ENCODE data around the gene CACNA1A. TPM values are rescaled to one million over a fixed set of nuclear protein-coding genes. Genes with fewer than 3 reads are reported as not detected.
A peak's percentile ranks its signal among the peaks of the same experiment; 100 is the strongest.

Gene CACNA1A
- total RNA-seq, 2 experiments from 2014 or later, result 0.29 to 0.36 TPM

DNA sequence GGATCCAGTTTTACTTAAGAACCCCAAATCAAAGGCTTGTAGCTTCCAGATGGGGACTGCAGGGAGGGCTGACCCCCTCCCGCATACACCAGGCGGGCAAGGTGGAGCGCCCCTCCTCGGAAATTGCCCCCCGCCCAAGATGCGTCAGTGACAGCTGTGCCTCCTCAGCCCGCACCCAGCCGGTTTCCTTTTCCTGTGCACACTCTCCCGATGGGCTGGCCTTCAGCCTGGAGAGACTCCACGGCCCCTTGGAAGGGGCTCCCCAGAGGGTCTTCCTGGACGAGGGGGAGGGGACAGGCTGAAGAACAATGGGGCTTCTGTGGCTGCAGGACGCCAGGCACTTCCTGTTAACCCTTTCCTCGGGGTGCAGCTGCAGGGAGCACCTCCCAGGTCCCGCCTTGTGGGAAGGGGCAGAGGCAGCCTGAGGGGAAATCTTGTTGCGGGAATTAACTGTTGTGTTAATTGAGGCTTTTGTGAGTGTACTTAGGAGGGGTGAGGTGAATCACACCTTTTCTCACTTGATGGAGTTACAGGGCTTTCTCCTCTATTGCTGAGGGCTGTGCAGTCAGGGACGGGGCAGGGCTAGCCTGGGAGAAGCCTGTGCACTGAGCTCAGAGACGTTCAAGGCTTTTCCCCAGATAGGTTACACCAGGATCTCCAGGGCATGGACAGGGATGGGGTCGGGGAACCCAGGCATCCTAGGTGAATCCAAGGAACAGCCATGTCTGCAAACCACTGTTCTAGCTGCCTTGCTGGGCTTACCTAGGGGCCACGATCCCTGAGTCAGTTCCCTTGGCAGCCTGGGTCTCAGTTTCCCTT lies 341.7 kb downstream of the CACNA1A start:
- intact Hi-C loops (cut with micrococcal nuclease), result no loop called here
- ATAC-seq, result no peak

DNA sequence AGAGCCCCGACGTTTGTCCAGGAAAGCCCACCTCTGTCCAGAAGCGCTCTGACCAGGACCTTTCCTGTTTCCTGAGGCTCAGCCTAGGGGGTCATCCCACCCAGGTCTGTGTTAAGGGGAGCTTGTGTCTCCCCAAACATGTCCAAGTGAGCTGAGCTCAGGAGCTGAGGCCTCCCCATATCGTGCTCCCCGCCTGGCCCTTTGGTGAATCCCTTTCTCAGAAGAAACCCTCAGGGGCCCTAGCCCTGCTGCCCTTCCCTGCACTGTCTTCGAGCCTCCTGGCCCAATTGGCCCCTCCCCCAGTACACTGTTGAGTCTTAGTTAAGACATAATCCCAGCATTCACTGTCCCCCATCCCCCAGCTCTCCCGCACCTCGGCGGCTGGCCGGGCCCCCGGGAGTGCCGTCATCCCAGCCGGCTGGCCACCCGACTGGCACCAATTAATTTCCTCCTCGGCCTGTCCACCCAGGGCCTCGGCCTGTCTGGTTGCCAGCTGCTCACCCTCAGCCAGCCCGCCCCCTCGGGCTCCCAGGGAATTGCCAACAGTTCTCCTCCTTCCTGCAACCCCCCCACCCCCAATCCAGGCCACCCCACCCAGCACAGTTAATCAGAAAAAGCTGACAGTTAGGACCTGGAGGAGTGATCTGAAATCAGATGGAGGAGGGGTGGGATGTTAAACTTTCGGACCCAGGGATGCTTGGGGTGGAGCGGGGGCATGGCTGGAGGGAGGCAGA lies 342.5 kb downstream of the CACNA1A start:
- Mint-ChIP-seq H3K36me3 (ENCODE audit: low read depth) (peaks cover 2% of the 10 kb centered on the region), H3K27ac (peak overlapping the region; percentile 92), H3K27me3 (no peaks in the 10 kb centered on the region), H3K4me3 (peak overlapping the region; percentile 84), H3K4me1 (ENCODE audit: low read depth) (peaks cover 54% of the 10 kb centered on the region), H3K9me3 (no peaks in the 10 kb centered on the region)
- ChIA-PET CTCF (interaction anchor here (0.6 to 1.8 kb wide), 8 partner anchors 7 to 187 kb away, joined by 3 to 9 read pairs (median 4); no protein-coding TSS in a partner anchor), POLR2A (interaction anchor here (0.8 to 11.9 kb wide), 6 partner anchors 10 to 80 kb away, joined by 3 to 226 read pairs (median 4); partner anchors contain the start of genes IER2 and STX10)
- ATAC-seq (peak; percentile 27), DNase-seq (peak; percentile 78)
- TF ChIP-seq, protein P1, sequence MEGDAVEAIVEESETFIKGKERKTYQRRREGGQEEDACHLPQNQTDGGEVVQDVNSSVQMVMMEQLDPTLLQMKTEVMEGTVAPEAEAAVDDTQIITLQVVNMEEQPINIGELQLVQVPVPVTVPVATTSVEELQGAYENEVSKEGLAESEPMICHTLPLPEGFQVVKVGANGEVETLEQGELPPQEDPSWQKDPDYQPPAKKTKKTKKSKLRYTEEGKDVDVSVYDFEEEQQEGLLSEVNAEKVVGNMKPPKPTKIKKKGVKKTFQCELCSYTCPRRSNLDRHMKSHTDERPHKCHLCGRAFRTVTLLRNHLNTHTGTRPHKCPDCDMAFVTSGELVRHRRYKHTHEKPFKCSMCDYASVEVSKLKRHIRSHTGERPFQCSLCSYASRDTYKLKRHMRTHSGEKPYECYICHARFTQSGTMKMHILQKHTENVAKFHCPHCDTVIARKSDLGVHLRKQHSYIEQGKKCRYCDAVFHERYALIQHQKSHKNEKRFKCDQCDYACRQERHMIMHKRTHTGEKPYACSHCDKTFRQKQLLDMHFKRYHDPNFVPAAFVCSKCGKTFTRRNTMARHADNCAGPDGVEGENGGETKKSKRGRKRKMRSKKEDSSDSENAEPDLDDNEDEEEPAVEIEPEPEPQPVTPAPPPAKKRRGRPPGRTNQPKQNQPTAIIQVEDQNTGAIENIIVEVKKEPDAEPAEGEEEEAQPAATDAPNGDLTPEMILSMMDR (IDR thresholded peaks at IDR 0.05), result no peak
- intact Hi-C loops (cut with micrococcal nuclease), result no loop called here

More for the DNA sequence above, 341.7 kb downstream of the CACNA1A start:
- no peaks in the 10 kb centered on the region for H3K9me3 Mint-ChIP-seq
- TF ChIP-seq, protein P1 (IDR thresholded peaks at IDR 0.05), result no peak
- peaks cover 2% of the 10 kb centered on the region for H3K36me3 Mint-ChIP-seq (ENCODE audit: low read depth)
- H3K4me1 Mint-ChIP-seq (ENCODE audit: low read depth), result peaks cover 62% of the 10 kb centered on the region
- DNase-seq, result peak; percentile 50
- POLR2A ChIA-PET, result interaction anchor here (0.8 to 11.9 kb wide), 5 partner anchors 9 to 80 kb away, joined by 3 to 226 read pairs (median 4); partner anchors contain the start of genes IER2 and STX10
- H3K4me3 Mint-ChIP-seq, result peak overlapping the region; percentile 84
- peak overlapping the region; percentile 92 for H3K27ac Mint-ChIP-seq
- CTCF ChIA-PET, result interaction anchor here (0.6 to 1.8 kb wide), 7 partner anchors 8 to 187 kb away, joined by 3 to 9 read pairs (median 4); no protein-coding TSS in a partner anchor
- H3K27me3 Mint-ChIP-seq, result no peaks in the 10 kb centered on the region

DNA sequence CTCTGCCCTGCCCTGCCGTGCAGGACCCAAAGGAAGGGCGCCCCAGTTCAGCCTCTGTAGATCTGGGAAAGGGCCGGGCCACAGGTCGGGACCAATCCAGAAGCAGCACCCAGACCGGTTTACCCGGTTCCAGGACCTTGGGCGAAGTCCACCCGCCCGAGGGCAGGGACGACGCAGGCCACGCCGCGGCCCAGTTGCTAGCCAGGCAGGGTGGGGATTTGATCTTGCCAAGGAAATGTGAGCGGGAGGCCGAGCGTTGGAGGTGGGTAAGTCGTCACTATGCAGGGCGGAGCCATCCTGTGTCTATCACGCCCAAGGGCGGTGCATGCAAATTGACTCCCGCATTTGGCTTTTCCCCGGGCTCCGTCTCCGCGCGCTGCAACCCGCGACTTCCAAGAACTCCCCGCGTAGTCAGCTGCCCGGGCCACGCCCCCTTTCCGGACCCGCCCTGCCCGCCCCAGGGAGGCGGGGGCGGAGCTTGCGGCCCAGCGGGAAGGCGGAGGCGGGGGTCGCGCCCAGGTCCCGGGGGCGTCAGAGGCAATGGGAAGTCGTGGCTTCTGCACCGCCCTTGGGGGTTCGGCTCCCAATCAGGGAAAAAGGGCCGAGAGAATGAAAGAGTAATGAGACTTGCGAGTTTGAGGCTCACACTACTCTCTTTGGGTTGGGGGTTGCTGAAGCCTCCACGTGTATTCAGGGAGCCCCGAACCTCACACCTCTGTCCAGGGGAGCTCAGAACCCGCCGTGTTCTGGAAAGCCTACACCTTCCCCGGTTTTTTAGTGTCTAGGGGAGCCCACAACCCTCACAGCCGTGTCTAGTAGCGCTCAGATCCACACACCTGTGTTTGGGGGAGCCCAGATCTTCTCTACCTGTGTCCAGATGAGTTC lies 343.3 kb downstream of the CACNA1A start:
- H3K4me3 Mint-ChIP-seq, result peak overlapping the region; percentile 84
- CTCF ChIA-PET, result interaction anchor here (1.0 to 1.4 kb wide), 3 partner anchors 11 to 186 kb away, joined by 3 to 5 read pairs (median 3); no protein-coding TSS in a partner anchor
- peaks cover 2% of the 10 kb centered on the region for H3K36me3 Mint-ChIP-seq (ENCODE audit: low read depth)
- no peaks in the 10 kb centered on the region for H3K9me3 Mint-ChIP-seq
- POLR2A ChIA-PET, result interaction anchor here (0.8 to 11.9 kb wide), 6 partner anchors 9 to 53 kb away, joined by 3 to 226 read pairs (median 4); partner anchors contain the start of genes IER2 and STX10
- peak; percentile 96 for DNase-seq
- intact Hi-C loops (cut with micrococcal nuclease), result no loop called here
- H3K27me3 Mint-ChIP-seq, result no peaks in the 10 kb centered on the region
- H3K27ac Mint-ChIP-seq, result peak overlapping the region; percentile 92
- TF ChIP-seq, protein P1 (IDR thresholded peaks at IDR 0.05), result no peak
- peak; percentile 53 for ATAC-seq
- peaks cover 54% of the 10 kb centered on the region for H3K4me1 Mint-ChIP-seq (ENCODE audit: low read depth)

DNA sequence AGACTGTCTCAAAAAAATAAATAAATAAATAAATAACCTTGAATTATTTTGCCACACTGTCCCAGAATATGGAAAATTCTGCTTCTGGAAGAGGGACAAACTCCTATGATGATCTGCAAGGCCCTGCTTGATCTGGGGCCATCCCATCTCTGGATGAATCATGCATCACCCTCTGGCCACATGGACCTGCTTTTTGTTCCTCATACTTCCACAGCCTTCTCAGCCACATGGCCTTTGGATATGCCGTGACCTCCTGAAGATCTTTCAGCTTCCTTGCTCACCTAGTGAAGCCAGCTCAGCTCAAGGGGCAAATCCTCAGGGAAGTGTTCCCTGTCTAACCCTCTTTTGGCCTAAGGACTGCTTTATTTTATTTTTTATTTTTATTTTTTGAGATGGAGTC lies 345.7 kb downstream of the CACNA1A start:
- no peak for DNase-seq
- H3K27ac Mint-ChIP-seq, result peak overlapping the region; percentile 76
- peaks cover 59% of the 10 kb centered on the region for H3K4me1 Mint-ChIP-seq (ENCODE audit: low read depth)
- H3K4me3 Mint-ChIP-seq, result peak overlapping the region; percentile 27
- intact Hi-C loops (cut with micrococcal nuclease), result no loop called here
- ATAC-seq, result no peak
- TF ChIP-seq, protein P1 (IDR thresholded peaks at IDR 0.05), result no peak
- ChIA-PET POLR2A (interaction anchor here (1.5 to 11.9 kb wide), 2 partner anchors 6 to 10 kb away, joined by 4 to 226 read pairs; partner anchors contain the start of genes IER2 and STX10), CTCF (no interaction called here)
- no peaks in the 10 kb centered on the region for H3K27me3 Mint-ChIP-seq
- no peaks in the 10 kb centered on the region for H3K36me3 Mint-ChIP-seq (ENCODE audit: low read depth)
- no peaks in the 10 kb centered on the region for H3K9me3 Mint-ChIP-seq

Measured in activated CD8-positive, alpha-beta T cell treated with anti-CD3 and anti-CD28 coated beads for 36 hours (primary cell).